DOHH2 (cell line): Measurements from ENCODE around the gene RPAP3.

ENCODE experiments used
- H3F3A ChIP-seq: fragments of 200-600 bp; sonication (generic), shearing (Covaris generic); 2 replicates; pipeline ENCODE4 v1.6.0; 2016; ENCODE audit warnings: antibody characterized with exemption, mild to moderate bottlenecking; ENCODE audit not compliant: control insufficient read depth, insufficient read depth
- H3K27ac ChIP-seq: fragments of 200-600 bp; sonication (generic); 2 replicates; pipeline ENCODE4 v1.5.1; 2014; ENCODE audit warnings: low read depth, mild to moderate bottlenecking, low read length, moderate library complexity
- H3K27me3 ChIP-seq: fragments of 200-600 bp; sonication (generic); 2 replicates; pipeline ENCODE4 v1.6.1; 2014; ENCODE audit warnings: mild to moderate bottlenecking, low read length, mixed read lengths; ENCODE audit not compliant: control insufficient read depth
- H3K36me3 ChIP-seq: fragments of 200-600 bp; sonication (generic); 2 replicates; pipeline ENCODE4 v1.6.1; 2014; ENCODE audit warnings: mild to moderate bottlenecking, low read length, moderate library complexity, mixed read lengths; ENCODE audit not compliant: control insufficient read depth
- H3K4me1 ChIP-seq: fragments of 200-600 bp; sonication (generic); 2 replicates; pipeline ENCODE4 v1.6.1; 2014; ENCODE audit warnings: mild to moderate bottlenecking, low read length, mixed read lengths; ENCODE audit not compliant: control insufficient read depth
- H3K4me2 ChIP-seq: fragments of 200-600 bp; sonication (generic); 2 replicates; pipeline ENCODE4 v1.6.0; 2014; ENCODE audit warnings: mild to moderate bottlenecking, low read length, moderate library complexity
- H3K4me3 ChIP-seq: fragments of 200-600 bp; sonication (generic); 2 replicates; pipeline ENCODE4 v1.5.1; 2014; ENCODE audit warnings: mild to moderate bottlenecking, low read length, mixed read lengths
- H3K79me2 ChIP-seq: fragments of 200-600 bp; sonication (generic); 2 replicates; pipeline ENCODE4 v1.6.1; 2014; ENCODE audit warnings: mild to moderate bottlenecking, low read length, mixed read lengths; ENCODE audit not compliant: control insufficient read depth
- H3K9me2 ChIP-seq: fragments of 200-600 bp; sonication (generic); replicated peaks from 2 replicates; pipeline ENCODE4 v1.6.1; 2014; ENCODE audit warnings: mild to moderate bottlenecking, low read length, mixed read lengths; ENCODE audit not compliant: control insufficient read depth
- H3K9me3 ChIP-seq: fragments of 200-600 bp; sonication (generic); 2 replicates; pipeline ENCODE4 v1.6.1; 2014; ENCODE audit warnings: antibody characterized with exemption, low read length, mixed read lengths; ENCODE audit not compliant: control insufficient read depth, insufficient read depth
- H4K20me1 ChIP-seq: fragments of 200-600 bp; sonication (generic); 2 replicates; pipeline ENCODE4 v1.6.0; 2014; ENCODE audit warnings: low read depth, mild to moderate bottlenecking, antibody characterized with exemption, low read length, moderate library complexity; ENCODE audit not compliant: control insufficient read depth, insufficient read depth
- CTCF ChIP-seq: fragments of 200-600 bp; sonication (generic); IDR thresholded peaks from one replicate; pipeline ENCODE4 v1.5.1; 2014; ENCODE audit warnings: antibody characterized with exemption, mild to moderate bottlenecking, low read depth, low read length; ENCODE audit not compliant: poor library complexity, severe bottlenecking
- EZH2phosphoT487 ChIP-seq: fragments of 200-600 bp; sonication (generic); IDR thresholded peaks from 2 replicates; pipeline ENCODE4 v1.6.1; 2017; ENCODE audit warnings: borderline replicate concordance, mild to moderate bottlenecking, antibody characterized with exemption, low read length, moderate library complexity, mixed read lengths

RPAP3 gene

GRCh38 chr12:47736877-47737676 lies 31.2 kb upstream of the RPAP3 start:
- Histone ChIP-seq H3K27ac (no peak overlapping the region), H3K27me3 (no peaks in the 10 kb centered on the region), H3K9me2 (no peaks in the 10 kb centered on the region), H3K4me1 (peaks cover 34% of the 10 kb centered on the region), H3F3A (peaks cover 9% of the 10 kb centered on the region), H4K20me1 (no peaks in the 10 kb centered on the region), H3K9me3 (no peaks in the 10 kb centered on the region), H3K4me3 (no peak overlapping the region), H3K79me2 (no peaks in the 10 kb centered on the region), H3K36me3 (no peaks in the 10 kb centered on the region), H3K4me2 (no peak overlapping the region)
- TF ChIP-seq EZH2phosphoT487 (no peak), CTCF (no peak)

GRCh38 chr12:47736216-47736615 lies 30.4 kb upstream of the RPAP3 start:
- peaks cover 26% of the 10 kb centered on the region for H3K4me1 ChIP-seq
- no peak overlapping the region for H3K27ac ChIP-seq
- H3F3A ChIP-seq: peaks cover under 1% of the 10 kb centered on the region; the same call in 1 of the 2 replicates
- TF ChIP-seq CTCF (no peak), EZH2phosphoT487 (no peak)
- no peak overlapping the region for H3K4me2 ChIP-seq
- H3K36me3 ChIP-seq: no peaks in the 10 kb centered on the region
- H3K9me2 ChIP-seq: no peaks in the 10 kb centered on the region
- no peaks in the 10 kb centered on the region for H3K27me3 ChIP-seq
- no peaks in the 10 kb centered on the region for H3K79me2 ChIP-seq
- no peak overlapping the region for H3K4me3 ChIP-seq
- no peaks in the 10 kb centered on the region for H3K9me3 ChIP-seq
- no peaks in the 10 kb centered on the region for H4K20me1 ChIP-seq

DNA sequence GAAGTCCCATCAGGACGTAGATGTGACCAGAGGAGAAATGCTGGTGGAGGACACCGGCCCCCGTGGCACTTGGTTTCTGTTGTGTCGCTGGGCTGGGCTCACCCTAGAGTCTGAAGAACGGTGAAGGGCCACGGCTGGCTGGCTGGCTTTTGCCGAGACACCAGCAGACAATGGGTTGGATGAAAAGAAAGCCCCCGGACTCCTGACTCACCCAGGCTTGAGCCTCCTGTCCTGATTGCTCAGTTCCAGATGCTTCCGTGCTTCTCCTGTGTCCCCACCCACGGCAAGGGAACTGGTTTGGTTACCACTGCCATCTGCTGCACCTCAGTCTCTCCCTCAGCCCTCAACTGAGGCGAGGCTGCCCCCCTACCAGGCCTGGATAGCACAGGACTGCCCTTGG lies 29.8 kb upstream of the RPAP3 start:
- Histone ChIP-seq H3K36me3 (no peaks in the 10 kb centered on the region), H3K4me2 (no peak overlapping the region), H3K27me3 (no peaks in the 10 kb centered on the region), H3K27ac (no peak overlapping the region), H4K20me1 (no peaks in the 10 kb centered on the region), H3K4me3 (no peak overlapping the region), H3K79me2 (no peaks in the 10 kb centered on the region), H3K9me2 (no peaks in the 10 kb centered on the region), H3K9me3 (no peaks in the 10 kb centered on the region), H3F3A (no peaks in the 10 kb centered on the region), H3K4me1 (peaks cover 21% of the 10 kb centered on the region)
- no peak for TF ChIP-seq EZH2phosphoT487
- no peak for TF ChIP-seq CTCF
